NCI-H146 treated with DMSO at 0.1 percent for 48 hours (cell line): ENCODE data around the gene NBPF20.
A peak's percentile ranks its signal among the peaks of the same experiment; 100 is the strongest.
"Not testable (repeated sequence)": the region's sequence is repeated elsewhere in the genome, so short reads cannot be mapped to it uniquely, and the experiment has no call there.

ENCODE experiments used
- DNase-seq: peaks from one replicate; lab custom pipeline; 2025; ENCODE audit not compliant: unreplicated experiment; lab: John Stamatoyannopoulos, UW

NBPF20 gene, protein sequence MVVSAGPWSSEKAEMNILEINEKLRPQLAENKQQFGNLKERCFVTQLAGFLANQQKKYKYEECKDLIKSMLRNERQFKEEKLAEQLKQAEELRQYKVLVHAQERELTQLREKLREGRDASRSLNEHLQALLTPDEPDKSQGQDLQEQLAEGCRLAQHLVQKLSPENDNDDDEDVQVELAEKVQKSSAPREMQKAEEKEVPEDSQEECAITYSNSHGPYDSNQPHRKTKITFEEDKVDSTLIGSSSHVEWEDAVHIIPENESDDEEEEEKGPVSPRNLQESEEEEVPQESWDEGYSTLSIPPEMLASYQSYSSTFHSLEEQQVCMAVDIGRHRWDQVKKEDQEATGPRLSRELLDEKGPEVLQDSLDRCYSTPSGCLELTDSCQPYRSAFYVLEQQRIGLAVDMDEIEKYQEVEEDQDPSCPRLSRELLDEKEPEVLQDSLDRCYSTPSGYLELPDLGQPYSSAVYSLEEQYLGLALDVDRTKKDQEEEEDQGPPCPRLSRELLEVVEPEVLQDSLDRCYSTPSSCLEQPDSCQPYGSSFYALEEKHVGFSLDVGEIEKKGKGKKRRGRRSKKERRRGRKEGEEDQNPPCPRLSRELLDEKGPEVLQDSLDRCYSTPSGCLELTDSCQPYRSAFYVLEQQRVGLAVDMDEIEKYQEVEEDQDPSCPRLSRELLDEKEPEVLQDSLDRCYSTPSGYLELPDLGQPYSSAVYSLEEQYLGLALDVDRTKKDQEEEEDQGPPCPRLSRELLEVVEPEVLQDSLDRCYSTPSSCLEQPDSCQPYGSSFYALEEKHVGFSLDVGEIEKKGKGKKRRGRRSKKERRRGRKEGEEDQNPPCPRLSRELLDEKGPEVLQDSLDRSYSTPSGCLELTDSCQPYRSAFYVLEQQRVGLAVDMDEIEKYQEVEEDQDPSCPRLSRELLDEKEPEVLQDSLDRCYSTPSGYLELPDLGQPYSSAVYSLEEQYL (N-terminal part only)

GRCh38 chr1:145425436-145426029, at the start of gene NBPF20:
Gene NBPF20 (minus strand): TSS chr1:145425603. CDS start chr1:145405272, 20,331 bp downstream.
- DNase-seq: peak; percentile 58

DNA sequence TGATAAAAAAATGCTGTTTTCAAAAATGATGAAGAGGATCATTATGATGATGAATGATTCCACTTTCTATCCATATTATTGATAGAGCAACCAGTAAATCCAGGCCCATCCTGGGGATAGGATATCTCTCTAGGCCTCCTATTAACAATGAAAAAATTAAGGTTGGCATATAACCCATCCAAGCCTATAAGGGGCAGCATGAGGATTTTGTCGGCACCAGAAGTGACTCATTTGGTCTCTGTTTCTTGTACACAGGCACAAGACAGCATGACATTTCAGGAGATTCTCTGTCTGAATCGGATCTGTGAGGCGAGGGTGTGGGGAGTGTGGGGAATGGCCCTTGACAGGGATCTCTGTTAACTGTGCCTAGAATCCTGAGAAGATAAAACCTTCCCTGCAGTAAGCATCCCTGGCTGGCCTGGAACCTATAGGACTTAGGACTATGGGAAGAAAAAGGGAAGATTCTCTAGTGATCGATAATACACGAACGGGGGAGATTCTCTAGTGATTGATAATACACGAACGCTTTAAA, 49.5 kb upstream of the NBPF20 start:
- DNase-seq: not testable (repeated sequence)

GRCh38 chr1:145472731-145473130, 47.3 kb upstream of the NBPF20 start:
- DNase-seq: not testable (repeated sequence)

- DNase-seq: not testable (repeated sequence)
These were observed 46.0 kb upstream of the NBPF20 start for GRCh38 chr1:145471365-145471764.

GRCh38 chr1:145465405-145466144, 40.2 kb upstream of the NBPF20 start:
- peak; percentile 63 for DNase-seq

GRCh38 chr1:145464708-145465336, 39.4 kb upstream of the NBPF20 start:
- not testable (repeated sequence) for DNase-seq

- not testable (repeated sequence) for DNase-seq
These were observed 38.6 kb upstream of the NBPF20 start for GRCh38 chr1:145464017-145464416.

GRCh38 chr1:145460684-145461083, 35.3 kb upstream of the NBPF20 start:
- DNase-seq: not testable (repeated sequence)

DNA sequence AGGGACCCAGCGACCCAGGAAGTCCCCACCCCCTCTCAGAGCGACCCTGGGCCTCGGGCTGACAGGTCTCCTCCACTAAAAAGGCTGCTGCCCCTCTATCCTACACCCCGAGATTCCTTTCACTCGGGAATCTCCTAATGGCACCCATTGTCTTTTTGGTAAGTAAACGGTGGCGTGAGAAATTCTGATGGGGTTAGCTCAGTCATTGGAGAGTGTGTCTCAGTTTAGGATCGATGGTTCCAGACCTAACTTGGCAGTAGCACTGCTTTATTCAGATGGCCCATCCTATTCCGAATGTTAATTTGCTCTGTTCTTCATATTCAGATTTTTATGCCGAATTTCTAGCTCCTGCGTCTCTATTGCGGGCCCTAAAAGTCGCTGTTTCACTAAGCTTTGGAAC, 34.6 kb upstream of the NBPF20 start:
- not testable (repeated sequence) for DNase-seq

DNA sequence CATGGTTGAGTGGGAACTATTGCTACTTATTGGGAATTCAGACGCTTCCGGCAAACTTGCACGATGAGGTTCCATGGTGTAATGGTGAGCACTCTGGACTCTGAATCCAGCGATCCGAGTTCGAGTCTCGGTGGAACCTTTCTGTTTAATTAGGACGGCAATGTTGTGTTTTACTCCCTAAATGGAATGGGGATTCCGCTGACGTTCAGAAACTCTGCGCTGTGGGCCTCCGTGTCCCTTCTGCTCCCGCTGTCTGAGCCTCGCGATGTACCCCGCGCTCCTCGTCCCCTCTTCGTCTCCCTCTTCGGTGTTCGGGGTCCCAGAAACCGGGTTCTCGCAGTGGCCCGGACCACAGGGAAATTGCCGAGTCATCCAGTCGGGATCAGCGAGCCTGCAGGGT, 34.2 kb upstream of the NBPF20 start:
- DNase-seq: not testable (repeated sequence)

DNA sequence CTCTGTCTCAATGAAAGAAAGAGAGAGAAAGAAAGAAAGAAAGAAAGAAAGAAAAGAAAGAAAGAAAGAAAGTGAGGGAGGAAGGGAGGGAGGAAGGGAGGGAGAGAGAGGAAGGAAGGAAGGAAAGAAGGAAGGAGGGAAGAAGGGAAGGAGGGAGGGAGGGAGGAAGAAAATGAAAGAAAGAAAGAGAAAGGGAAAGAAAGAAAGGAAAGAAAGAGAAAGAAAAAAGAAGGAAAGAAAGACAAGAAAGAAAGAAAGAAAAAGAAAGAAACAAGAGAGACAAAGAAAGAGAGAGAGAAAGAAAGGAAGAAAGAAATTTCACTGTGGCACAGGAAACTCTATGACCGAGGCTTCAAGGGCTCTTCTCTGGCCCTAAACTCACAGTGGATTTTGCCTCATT, 33.7 kb upstream of the NBPF20 start:
- DNase-seq: not testable (repeated sequence)

- not testable (repeated sequence) for DNase-seq
These were observed 29.4 kb upstream of the NBPF20 start for GRCh38 chr1:145454824-145455177.

DNA sequence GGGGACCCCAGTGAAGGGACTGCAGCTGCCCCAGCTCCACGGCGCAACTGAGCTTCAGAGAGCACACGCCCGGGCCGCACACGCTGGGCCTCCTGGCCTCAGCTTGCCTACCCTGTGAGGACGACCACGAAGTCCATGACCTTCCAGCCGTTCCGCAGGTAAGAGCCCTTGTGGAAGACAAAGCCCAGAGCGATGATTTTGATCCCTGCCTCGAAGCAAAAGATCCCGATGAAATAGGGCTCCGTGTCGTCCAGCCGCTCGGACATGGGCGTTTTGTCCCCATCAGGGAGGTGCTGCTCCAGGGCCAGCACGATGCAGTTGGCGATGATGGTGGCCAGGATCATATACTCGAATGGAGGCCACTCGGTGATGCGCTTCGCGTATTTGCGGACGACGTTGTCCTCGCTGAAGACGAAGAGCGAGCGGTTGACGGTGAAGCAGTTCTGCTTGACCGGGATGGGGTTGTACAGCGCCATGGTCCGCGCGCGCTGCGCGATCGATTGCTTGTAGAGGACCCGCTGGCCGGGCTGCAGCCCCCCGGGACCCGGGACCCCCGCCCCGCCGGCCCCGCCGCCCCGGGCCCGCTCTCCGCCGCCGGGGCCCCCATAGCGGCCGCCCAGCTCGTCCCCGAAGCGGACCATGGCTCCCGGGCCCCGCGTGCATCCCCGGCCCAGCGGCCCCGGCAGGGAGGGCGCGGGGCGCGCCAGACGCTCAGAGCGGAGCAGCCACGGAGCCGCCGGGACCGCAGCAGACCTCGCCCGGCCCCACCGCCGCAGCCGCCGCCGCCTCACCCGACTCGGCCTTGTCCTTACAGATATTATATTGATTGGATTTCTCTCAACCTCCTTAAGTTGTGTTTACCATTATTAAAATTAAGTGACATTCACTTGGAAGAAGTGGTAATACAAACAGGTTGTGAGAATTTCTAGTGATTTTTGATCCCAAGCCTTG, 28.7 kb upstream of the NBPF20 start:
- not testable (repeated sequence) for DNase-seq

DNA sequence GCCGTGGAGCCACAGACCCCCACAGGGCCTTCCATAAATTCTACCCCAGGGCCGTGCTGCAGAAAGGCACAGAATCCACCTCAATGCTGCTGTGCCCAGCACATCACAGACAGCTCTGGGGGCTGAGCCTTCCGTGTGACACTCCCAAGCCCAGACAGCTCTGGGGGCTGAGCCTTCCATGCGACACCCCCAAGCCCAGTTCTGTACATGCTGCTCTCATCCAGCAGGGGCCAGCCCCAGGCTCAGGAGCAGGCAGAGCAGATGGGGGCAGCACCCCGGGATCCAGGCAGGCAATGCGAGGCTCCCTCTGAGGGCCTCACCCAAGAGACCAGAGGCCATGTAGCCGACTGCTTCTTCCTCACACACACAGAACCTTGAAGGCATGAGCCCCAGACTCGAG, 27.1 kb upstream of the NBPF20 start:
- DNase-seq: not testable (repeated sequence)

DNA sequence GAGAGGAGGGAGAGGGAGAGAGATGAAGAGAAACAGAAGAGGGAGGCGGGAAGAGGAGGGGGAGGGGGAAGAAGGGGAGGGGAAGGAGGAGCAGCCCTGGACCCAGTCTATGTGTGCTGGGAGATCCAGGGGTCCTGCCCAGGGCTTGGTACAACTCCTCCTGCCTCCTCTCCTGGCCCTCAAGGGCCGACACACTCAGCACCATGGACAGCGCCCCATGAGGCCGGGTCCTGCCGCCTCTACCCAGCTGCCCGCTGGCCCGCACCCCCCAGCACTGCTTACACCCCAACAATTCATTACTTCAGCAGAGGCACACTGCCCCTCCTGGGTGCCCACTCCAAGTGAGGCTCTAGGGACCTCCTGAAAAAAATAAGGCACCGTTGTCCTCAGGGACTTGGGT, 26.5 kb upstream of the NBPF20 start:
- DNase-seq: not testable (repeated sequence)

DNA sequence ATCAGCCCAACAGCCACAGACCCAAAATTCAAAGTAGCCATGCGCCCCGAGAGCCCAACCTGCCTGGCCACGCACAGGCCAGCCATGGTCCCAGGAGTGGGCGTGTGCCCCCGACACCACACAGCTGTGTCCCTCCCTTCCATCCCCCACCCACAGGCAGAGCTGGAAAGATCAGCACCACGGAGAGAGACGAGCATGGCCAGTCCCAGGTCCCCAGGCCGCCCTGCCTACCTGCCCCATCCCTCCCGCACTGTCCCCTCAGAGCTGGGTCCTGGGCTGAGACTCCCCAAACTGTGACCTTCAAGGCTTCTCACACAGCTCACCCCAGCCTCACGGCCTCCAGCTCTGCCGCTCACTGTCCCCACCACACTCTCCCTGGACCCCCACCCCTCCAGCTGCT, 19.8 kb upstream of the NBPF20 start:
- DNase-seq: not testable (repeated sequence)

GRCh38 chr1:145442340-145442739, 16.9 kb upstream of the NBPF20 start:
- DNase-seq: not testable (repeated sequence)

- not testable (repeated sequence) for DNase-seq
These were observed 6.2 kb upstream of the NBPF20 start for GRCh38 chr1:145431363-145432256.
